GM21529 (cell line): ENCODE measurements around the gene APOO.

ENCODE experiments used
- ATAC-seq: cut with Tn5 transposase; IDR thresholded peaks from one replicate; pipeline ENCODE4 v1.9.1; 2021; ENCODE audit not compliant: unreplicated experiment

APOO gene

GRCh38 chrX:23821847-23822246, 85.9 kb downstream of the APOO start:
- no peak for ATAC-seq

DNA sequence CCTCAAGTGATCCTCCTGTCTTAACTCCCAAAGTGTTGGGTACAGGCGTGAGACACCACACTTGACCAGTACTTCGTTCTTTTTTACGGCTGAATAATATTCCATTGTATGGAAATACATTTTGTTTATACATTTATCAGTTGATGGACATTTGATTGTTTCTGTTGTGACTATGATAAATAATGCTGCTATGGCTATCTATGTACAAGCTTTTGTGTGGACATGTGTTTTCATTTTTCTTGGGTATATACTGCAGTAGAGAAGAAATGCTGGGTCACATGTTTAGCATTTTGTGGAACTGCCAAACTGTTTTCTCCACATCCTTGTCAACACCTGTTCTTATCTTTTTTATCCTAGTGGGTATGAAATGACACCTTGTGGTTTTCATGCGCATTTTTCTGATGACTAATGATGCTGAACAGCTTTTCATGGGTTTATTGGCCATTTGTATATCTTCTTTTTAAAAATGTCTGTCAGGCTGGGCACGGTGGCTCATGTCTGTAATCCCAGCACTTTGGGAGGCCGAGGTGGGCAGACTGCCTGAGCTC, 87.4 kb downstream of the APOO start:
- no peak for ATAC-seq

- no peak for ATAC-seq
These were observed 88.1 kb downstream of the APOO start for GRCh38 chrX:23819385-23820234.

GRCh38 chrX:23817979-23818336, 89.8 kb downstream of the APOO start:
- ATAC-seq, result no peak

DNA sequence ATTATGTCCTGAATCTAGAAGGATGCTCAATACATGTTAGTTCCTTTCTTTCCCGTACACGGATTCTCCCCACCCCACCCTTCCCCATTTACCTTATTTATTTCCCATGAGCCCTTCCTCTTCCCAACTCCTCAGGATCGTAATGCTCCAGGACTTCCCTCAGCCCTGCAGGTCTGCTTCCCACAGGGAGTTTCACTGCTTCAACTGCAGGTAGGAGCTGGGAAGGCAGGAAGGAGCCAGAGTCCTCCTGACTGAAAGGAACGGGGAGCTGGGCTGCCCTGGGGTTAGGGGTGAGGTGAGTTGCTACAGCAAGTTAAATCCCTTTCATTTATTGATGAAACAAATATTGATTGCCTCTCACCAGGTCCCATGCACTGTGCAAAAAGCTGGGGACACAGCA, 91.6 kb downstream of the APOO start:
- ATAC-seq, result no peak

DNA sequence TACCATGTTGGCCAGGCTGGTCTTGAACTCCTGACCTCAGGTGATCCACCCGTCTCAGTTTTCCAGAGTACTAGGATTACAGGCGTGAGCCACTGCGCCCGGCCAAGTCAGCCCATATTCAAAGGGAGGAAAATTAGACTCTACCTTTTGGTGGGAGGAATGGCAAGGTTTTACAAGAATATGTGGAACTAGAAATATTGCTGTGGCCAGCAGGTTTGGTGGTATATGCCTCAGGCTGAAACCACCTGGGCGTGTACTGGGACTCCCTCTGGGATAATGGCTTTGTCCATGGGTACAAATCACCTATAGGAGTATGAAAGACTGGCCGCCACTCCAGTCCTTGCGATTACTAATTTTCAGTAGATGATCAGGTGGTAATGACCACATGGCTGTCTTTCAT, 92.4 kb downstream of the APOO start:
- ATAC-seq, result no peak

GRCh38 chrX:23813808-23814207, 93.9 kb downstream of the APOO start:
- no peak for ATAC-seq

GRCh38 chrX:23811656-23812055, 96.1 kb downstream of the APOO start:
- no peak for ATAC-seq

GRCh38 chrX:23811108-23811651, 96.6 kb downstream of the APOO start:
- ATAC-seq, result no peak

- ATAC-seq, result no peak
These were observed 97.5 kb downstream of the APOO start for GRCh38 chrX:23810279-23810678.

DNA sequence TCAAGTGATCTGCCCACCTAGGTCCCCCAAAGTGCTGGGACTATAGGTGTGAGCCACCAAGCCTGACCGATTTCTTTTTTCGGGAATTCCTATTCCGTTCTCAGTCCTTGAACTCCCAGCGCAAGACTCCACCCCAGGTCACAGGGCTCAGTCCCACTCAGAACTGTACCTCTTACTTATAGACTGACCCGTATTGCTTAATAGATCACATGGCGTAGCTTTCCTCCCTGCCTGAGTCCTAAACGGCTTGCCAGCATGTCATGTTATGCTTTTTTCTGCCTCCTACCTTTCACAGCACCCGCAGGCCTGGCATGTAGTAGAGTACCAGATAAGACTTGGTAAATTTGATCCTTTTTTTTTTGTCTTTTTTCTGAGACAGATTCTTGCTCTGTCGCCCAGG, 102.3 kb downstream of the APOO start:
- no peak for ATAC-seq

GRCh38 chrX:23804578-23804977, 103.2 kb downstream of the APOO start:
- ATAC-seq, result no peak

GRCh38 chrX:23803931-23804381, 103.8 kb downstream of the APOO start:
- ATAC-seq, result no peak

GRCh38 chrX:23802431-23802830, 105.3 kb downstream of the APOO start:
- ATAC-seq, result no peak

GRCh38 chrX:23799469-23800065, 108.2 kb downstream of the APOO start:
- ATAC-seq, result no peak

DNA sequence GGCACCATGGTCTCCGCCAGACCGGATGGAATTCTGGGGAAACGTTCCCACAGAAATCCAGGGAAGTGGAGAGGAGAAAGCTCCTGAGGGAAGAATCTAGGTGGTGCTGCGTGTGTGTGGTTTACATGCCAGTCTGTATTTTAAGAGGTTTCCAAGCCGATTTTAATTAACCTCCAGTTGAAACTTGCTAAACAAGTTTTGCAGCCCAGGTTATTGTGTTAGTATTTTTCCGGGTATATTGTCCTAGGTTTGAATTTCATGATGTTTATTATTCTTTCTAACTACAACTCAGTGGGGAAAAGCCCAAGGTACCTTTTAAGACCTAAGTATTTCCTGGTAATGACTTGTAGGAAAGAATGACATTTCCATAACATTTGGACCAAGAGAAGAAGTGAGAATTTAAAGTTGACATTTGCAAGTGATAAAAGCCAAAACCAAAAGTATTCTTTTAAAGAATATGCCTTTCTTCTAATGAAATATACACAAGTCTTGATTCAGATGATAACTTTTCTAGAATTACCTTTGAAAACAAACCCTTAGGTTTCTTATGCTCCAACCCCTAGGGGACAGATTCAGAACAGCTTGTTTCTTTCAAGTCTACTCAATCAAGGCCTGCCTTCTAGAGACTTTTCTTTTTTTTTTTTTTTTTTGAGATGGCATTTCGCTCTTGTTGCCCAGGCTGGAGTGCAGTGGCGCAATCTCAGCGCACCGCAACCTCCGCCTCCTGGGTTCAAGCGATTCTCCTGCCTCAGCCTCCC, 110.2 kb downstream of the APOO start:
- ATAC-seq, result no peak

GRCh38 chrX:23795221-23795620, 112.5 kb downstream of the APOO start:
- ATAC-seq, result no peak

- ATAC-seq, result no peak
These were observed 114.7 kb downstream of the APOO start for GRCh38 chrX:23792861-23793553.

DNA sequence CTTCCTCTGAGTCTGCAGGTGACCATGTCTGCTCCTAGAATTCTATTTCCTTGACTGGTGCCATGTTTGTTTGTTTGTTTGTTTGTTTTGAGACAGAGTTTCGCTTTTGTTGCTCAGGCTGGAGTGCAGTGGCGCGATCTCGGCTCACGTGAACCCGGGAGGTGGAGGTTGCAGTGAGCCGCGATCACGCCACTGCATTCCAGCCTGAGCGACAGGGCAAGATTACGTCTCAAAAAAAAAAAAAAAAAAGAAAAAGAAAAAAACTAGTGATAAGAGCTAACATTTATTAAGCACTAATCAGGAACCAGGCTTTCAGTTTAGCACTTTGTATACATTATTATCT, 117.6 kb downstream of the APOO start:
- ATAC-seq, result no peak

- ATAC-seq, result no peak
These were observed 118.2 kb downstream of the APOO start for GRCh38 chrX:23789386-23790154.
